Skeletal muscle tissue (tissue), 4 donors: ENCODE data around the gene KCNH1. TPM values are rescaled to one million over a fixed set of nuclear protein-coding genes. Genes with fewer than 3 reads are reported as not detected.

ENCODE experiments used
- H3K27ac ChIP-seq: one replicate; pipeline ENCODE4 v1.7.0; 2013; ENCODE audit warnings: mild to moderate bottlenecking, low read depth, low read length, inconsistent platforms
- H3K27me3 ChIP-seq, 3 donors: one replicate each; pipeline ENCODE4 v1.7.0; 2013; ENCODE audit warnings: low read length in 3 of 3; ENCODE audit not compliant: control insufficient read depth in 3 of 3, insufficient read depth in 3 of 3
- H3K36me3 ChIP-seq, 3 donors: one replicate each; pipeline ENCODE4 v1.7.0; 2013; ENCODE audit warnings: low read length in 3 of 3; ENCODE audit not compliant: control insufficient read depth in 3 of 3, insufficient read depth in 3 of 3
- H3K4me1 ChIP-seq, 3 donors: one replicate each; pipeline ENCODE4 v1.7.0; 2013; ENCODE audit warnings: low read length in 3 of 3, mild to moderate bottlenecking in 3 of 3; ENCODE audit not compliant: control insufficient read depth in 3 of 3, insufficient read depth in 3 of 3
- H3K4me3 ChIP-seq, 3 donors: one replicate each; pipeline ENCODE4 v1.7.0; 2013; ENCODE audit warnings: low read length in 3 of 3
- H3K9ac ChIP-seq, 3 donors: one replicate each; pipeline ENCODE4 v1.7.0; 2013; ENCODE audit warnings: low read length in 3 of 3, mild to moderate bottlenecking in 3 of 3, moderate library complexity in 2 of 3, low read depth in 1 of 3
- H3K9me3 ChIP-seq, 3 donors: one replicate each; pipeline ENCODE4 v1.7.0; 2013; ENCODE audit warnings: low read length in 3 of 3; ENCODE audit not compliant: control insufficient read depth in 3 of 3
- total RNA-seq: library from RNA; depleted of rRNA; stranded (reverse); fragments of >200 nt; gene quantifications from one replicate; pipeline ENCODE4 v1.2.3, GENCODE V29; 2014
- donor health status: Osteomylitis.

Gene KCNH1
- total RNA-seq, 1 donor from 2014 or later, result 0.52 TPM

DNA sequence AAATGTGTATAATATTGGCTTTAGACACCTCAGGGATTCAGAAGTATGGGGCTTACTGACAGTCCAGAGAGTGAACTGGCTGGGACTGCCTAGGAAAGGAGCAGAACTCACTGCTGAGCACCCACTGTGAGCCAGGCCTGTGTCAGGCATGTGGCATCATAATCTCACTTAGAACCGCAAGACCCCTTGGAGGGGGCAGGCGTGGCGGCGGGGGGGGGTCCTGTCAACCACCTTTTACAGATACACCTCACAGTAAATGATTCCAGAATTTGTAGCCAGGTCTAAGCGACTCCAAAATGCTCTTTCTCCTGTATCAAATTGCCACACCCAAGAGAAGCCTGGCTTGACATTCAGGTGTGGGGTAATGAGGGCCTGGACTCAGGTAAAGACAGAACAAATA is 235.5 kb downstream of the KCNH1 start:
- H3K27ac ChIP-seq, result no peak overlapping the region
- no peaks in the 10 kb centered on the region for H3K36me3 ChIP-seq
- no peak overlapping the region for H3K9ac ChIP-seq
- no peaks in the 10 kb centered on the region for H3K4me1 ChIP-seq
- no peak overlapping the region for H3K4me3 ChIP-seq
- no peaks in the 10 kb centered on the region for H3K27me3 ChIP-seq
- H3K9me3 ChIP-seq, result no peaks in the 10 kb centered on the region

DNA sequence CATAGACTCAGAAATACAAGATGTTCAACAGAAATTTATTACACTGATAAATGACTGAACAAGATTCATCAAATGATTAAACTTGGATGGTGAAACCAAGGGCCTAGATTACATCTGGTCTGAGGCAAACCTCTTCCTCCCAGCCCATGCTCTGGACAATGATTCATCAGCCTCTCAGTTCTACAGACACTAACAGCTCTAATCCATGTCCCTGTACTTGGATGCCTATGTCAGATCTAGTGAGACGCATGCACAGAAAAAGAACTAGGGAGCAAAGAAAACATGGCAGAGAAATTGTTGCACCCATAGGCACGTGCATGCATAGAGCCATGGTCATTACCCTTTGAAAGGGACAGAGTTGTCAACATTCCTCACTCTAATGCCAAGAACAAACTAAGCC is 250.1 kb downstream of the KCNH1 start:
- no peak overlapping the region for H3K9ac ChIP-seq
- H3K36me3 ChIP-seq, result no peaks in the 10 kb centered on the region
- peaks cover 0 to 4% (median 0%) of the 10 kb centered on the region in 3 donors for H3K27me3 ChIP-seq
- no peak overlapping the region for H3K4me3 ChIP-seq
- H3K27ac ChIP-seq, result no peak overlapping the region
- no peaks in the 10 kb centered on the region for H3K4me1 ChIP-seq
- H3K9me3 ChIP-seq, result no peaks in the 10 kb centered on the region

DNA sequence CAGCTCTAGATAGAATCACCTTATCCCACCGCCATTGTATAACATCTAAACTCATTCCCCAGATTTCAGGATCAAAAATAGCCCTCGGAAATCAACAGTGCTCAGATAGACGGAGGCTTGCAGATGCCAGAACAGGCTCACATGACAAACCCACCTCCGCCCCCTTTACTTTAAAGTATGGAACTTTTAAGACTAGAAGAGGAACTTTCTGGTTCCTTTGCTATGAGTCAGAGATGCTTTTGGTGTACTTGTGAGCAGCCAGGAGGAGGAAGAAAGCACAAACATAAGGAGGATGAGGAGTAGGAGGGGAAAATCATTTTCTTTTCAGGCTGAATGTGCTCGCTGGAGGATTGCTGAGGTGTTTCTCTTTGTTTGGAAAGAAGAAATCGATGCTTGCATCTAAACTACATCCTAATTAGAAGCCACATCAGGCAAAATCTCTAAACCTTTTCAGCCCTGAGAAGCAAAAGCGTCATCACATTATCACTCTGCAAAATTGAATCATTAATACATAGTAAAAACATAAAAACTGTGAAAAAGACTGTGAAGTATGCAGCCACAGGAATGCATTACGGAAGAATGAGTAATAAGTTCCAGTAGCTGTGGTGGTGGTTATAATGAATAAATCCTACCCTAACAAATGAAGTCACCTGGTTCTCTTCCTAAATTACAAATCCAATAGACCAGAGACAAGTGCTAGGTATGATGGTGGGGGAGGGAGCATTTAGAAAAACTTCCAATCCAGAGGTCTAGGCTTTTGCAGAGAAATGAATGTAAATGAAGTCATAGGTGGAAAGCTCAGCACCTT is 251.3 kb downstream of the KCNH1 start:
- Histone ChIP-seq H3K4me3 (no peak overlapping the region), H3K9me3 (no peaks in the 10 kb centered on the region), H3K36me3 (no peaks in the 10 kb centered on the region), H3K9ac (no peak overlapping the region), H3K27me3 (peaks cover 0 to 4% (median 0%) of the 10 kb centered on the region in 3 donors), H3K27ac (no peak overlapping the region), H3K4me1 (no peaks in the 10 kb centered on the region)

DNA sequence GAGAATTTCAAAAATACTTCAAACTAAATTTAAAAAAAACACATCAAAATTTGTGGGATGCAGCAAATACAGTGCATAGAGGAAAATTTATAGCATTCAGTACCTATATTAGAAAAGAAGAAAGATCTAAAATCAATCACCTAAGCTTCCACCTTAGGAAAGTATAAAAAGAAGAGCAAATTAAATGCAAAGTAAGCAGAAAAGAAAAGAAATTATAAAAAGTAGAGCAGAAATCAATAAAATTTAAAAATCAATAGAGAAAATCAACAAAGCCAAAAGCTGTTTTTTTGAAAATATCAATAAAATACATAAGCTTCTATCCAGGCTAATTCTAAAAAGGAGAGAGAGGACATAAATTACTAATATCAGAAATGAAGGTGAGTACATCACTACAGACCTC is 255.4 kb downstream of the KCNH1 start:
- no peak overlapping the region for H3K27ac ChIP-seq
- no peak overlapping the region for H3K9ac ChIP-seq
- H3K36me3 ChIP-seq, result no peaks in the 10 kb centered on the region
- no peaks in the 10 kb centered on the region for H3K4me1 ChIP-seq
- H3K27me3 ChIP-seq, result no peaks in the 10 kb centered on the region
- H3K4me3 ChIP-seq, result no peak overlapping the region
- no peaks in the 10 kb centered on the region for H3K9me3 ChIP-seq

DNA sequence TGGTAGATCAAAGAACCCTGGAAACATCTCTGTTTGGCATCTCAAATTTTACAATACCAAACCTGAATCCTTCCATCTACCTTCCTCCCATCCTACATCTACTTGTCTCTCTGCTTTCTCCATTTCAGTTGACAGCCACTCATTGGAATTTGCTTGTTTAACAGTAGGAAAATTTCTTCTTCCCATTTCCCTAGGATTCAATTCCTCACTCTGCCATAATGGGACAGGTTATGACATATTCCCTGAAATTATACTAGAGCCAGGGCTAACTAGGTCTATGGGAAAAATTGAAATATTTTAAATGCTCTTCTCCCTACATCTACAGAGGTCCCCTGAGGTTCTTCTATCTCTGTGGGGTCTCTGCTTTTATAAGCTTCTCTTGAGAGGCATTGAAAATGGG is 257.7 kb downstream of the KCNH1 start:
- H3K4me1 ChIP-seq, result no peaks in the 10 kb centered on the region
- no peaks in the 10 kb centered on the region for H3K36me3 ChIP-seq
- no peak overlapping the region for H3K27ac ChIP-seq
- no peak overlapping the region for H3K9ac ChIP-seq
- no peaks in the 10 kb centered on the region for H3K27me3 ChIP-seq
- no peak overlapping the region for H3K4me3 ChIP-seq
- H3K9me3 ChIP-seq, result no peaks in the 10 kb centered on the region

DNA sequence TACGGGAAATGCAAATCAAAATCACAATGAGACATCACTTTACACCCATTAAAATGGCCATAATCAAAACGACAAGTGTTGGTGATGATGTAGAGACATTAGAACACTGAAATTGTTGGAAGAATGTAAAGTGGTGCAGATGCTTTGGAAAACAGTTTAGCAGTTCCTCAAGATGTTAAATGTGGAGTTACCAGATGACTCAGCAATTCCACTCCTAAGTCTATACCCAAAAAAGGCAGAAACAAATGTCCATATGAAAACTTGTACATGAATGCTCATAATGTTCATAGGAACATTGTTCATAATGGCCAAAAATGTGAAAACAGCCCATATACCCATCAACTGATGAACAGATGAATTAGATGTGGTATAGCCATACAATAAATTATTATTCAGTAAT is 267.4 kb downstream of the KCNH1 start:
- Histone ChIP-seq H3K9ac (no peak overlapping the region), H3K27me3 (no peaks in the 10 kb centered on the region), H3K36me3 (no peaks in the 10 kb centered on the region), H3K27ac (no peak overlapping the region), H3K9me3 (peaks cover 0 to 2% (median 2%) of the 10 kb centered on the region in 3 donors), H3K4me3 (no peak overlapping the region), H3K4me1 (no peaks in the 10 kb centered on the region)

DNA sequence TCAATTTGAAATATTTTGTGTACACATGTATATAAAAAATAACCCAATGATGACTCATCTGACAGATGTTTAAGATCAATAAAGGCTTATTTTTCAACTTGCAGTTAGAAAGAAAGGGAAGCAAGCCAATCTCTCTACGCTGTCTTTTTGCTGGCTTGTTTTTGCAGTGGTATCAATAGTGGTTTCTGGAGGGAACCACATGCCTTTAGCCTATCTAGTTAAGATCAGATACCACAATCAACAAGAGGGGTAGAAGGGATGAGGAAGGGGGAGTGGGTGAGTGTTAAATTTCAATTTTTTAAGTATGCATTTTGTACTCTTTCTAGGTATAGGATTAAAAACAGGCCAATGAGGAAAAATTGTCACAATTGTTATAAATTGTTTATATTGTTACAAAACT is 276.2 kb downstream of the KCNH1 start:
- Histone ChIP-seq H3K4me1 (no peaks in the 10 kb centered on the region), H3K9me3 (no peaks in the 10 kb centered on the region), H3K4me3 (no peak overlapping the region), H3K9ac (no peak overlapping the region), H3K27me3 (no peaks in the 10 kb centered on the region), H3K36me3 (no peaks in the 10 kb centered on the region), H3K27ac (no peak overlapping the region)

DNA sequence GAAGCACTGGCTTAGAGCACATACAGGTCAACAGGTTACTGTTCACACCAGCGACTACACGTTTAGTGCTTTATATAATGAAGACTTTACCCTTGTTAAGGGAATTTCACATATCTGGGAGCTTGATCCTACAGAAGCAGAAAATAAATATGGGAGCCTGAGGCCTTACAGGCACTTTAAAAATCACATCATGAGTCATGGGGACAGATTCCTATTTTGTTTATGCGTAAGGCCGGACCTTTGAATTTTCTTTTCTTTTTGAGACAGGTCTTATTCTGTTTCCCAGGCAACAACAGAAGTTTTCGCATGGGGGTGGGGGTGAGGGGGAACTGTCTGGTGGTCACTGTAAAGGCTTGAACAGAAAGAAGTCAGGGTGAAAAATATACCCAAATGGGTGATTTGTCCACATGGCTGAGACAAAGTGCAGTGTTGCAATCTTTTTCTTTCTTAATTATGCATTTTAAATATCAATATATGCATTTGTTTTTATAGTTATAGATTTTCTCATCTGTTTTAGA is 276.7 kb downstream of the KCNH1 start:
- no peaks in the 10 kb centered on the region for H3K4me1 ChIP-seq
- H3K9me3 ChIP-seq, result no peaks in the 10 kb centered on the region
- H3K27me3 ChIP-seq, result no peaks in the 10 kb centered on the region
- H3K36me3 ChIP-seq, result no peaks in the 10 kb centered on the region
- no peak overlapping the region for H3K4me3 ChIP-seq
- H3K9ac ChIP-seq, result no peak overlapping the region
- no peak overlapping the region for H3K27ac ChIP-seq

DNA sequence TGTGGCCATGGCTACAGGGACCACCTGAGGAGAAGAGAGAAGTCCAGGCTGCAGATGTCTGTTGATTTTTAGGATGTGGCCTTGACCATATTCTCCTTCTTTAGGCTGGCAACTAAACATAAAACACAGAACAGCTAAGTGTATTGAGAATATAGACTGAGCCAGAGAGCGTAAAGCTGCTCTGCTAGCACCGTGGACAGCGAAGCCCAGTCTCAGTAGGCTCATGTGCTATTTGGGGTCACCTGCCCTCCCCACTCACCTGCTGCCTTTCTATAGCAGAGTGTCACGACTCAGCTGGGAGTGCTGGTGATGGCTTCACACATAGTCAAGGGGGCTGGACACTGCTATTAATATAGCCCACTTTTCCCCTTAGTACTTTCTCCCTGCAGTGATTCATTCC is 278.5 kb downstream of the KCNH1 start:
- Histone ChIP-seq H3K36me3 (no peaks in the 10 kb centered on the region), H3K4me1 (no peaks in the 10 kb centered on the region), H3K27ac (no peak overlapping the region), H3K9ac (no peak overlapping the region), H3K9me3 (no peaks in the 10 kb centered on the region), H3K4me3 (no peak overlapping the region), H3K27me3 (no peaks in the 10 kb centered on the region)

DNA sequence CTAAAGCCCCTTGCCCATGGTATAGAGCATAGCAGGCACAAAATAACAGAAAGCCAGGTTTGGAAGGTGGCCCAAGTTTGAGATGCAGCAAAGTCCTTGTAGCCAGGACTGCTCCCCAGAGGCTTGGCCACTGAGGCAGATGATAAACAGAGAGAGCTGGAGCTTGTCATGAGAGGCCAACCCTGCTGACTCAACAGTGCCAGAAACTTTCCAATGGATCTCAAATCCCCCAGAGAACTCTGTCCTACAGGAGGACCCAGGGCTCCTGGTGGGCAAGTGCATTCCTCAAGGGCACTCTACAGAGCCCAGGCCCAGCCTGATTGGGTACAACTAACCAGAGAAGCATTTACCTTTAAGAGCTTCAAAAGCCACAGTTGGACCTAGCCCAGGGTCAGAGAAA is 280.7 kb downstream of the KCNH1 start:
- Histone ChIP-seq H3K4me3 (no peak overlapping the region), H3K9me3 (no peaks in the 10 kb centered on the region), H3K9ac (no peak overlapping the region), H3K27ac (no peak overlapping the region), H3K27me3 (no peaks in the 10 kb centered on the region), H3K36me3 (no peaks in the 10 kb centered on the region), H3K4me1 (no peaks in the 10 kb centered on the region)
